ENCODE data around the gene OSBPL7. TPM values are rescaled to one million over a fixed set of nuclear protein-coding genes. Genes with fewer than 3 reads are reported as not detected.

The OSBPL7 gene
- total and polyA plus RNA-seq, 2 of the 13 experiments (the other 11 are each of a cell fraction or from before 2014, with no cell fraction given), result 4.7 to 6.6 TPM

DNA sequence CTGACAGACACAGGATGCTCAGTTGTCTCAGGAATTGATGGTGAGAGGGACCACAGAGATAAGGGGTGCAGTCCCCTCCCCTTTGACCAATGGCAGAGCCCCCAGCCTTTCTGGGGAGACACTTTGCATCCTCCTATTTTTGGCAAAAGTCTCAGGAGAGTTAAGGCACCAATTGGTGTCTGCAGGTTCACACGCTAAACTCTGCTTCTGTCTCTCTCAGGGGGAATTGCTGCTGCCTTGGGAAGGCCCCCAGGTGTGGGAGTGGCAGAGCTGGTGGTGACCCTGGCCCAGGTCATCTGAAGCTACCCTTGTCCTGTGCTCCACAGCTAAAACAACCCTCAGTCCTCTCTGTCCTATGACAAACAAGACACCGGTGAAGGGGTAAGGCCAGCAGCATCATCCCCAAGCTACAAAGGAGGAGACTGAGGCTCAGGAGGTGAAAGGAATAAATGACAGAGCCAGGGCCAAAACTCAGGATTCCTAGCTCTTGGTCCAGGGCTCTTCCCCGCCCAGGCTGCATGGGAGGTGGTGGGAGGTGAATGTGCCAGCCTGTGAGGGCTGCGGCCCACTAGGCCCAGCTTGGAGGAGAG lies 20.3 kb downstream of the OSBPL7 start:
- DNase-seq (ENCODE audit: low spot score), result no peak
- no peak overlapping the region for H2AFZ ChIP-seq (ENCODE audit: low read length)
- TF ChIP-seq FUBP1 (CRISPR knock-in tag; IDR thresholded peaks at IDR 0.05; ENCODE audit: borderline replicate concordance) (no peak), PHF21A (CRISPR knock-in tag; IDR thresholded peaks at IDR 0.05) (no peak), ZNF607 (CRISPR knock-in tag; IDR thresholded peaks at IDR 0.05; ENCODE audit: borderline replicate concordance) (no peak), ZNF496 (CRISPR knock-in tag; IDR thresholded peaks at IDR 0.05; ENCODE audit: insufficient replicate concordance) (no peak)
- H3K79me2 ChIP-seq (ENCODE audit: insufficient read depth, low read length), result no peaks in the 10 kb centered on the region
- no peak overlapping the region for H3K4me2 ChIP-seq (ENCODE audit: low read depth, low read length)
- FAIRE-seq, result no peak
- BruUV-seq (replicated peaks), result no TSS peak
- peaks cover 4% of the 10 kb centered on the region; the same call in 1 of the 2 replicates for H4K20me1 ChIP-seq (ENCODE audit: insufficient read depth, low read length)
- peaks cover 4 to 16% of the 10 kb centered on the region in 2 experiments; a peak in 4 of 5 replicates for H3K27me3 ChIP-seq (ENCODE audit: control insufficient read depth in 1 of 2, insufficient read depth in 2 of 2, low read length in 2 of 2)
- H3K9me3 ChIP-seq (ENCODE audit: low read length), result no peaks in the 10 kb centered on the region
- WGBS (ENCODE audit: low lambda C conversion rate), result 16% methylated on average over 4 of the region's 4 CpGs
- H3K36me3 ChIP-seq (replicated peaks in 1 of 2; ENCODE audit: control insufficient read depth in 1 of 2, insufficient read depth in 2 of 2, low read length in 2 of 2), result no peaks in the 10 kb centered on the region
- H3K4me3 ChIP-seq (replicated peaks in 1 of 3; ENCODE audit: insufficient read depth in 1 of 3, low read depth in 2 of 3, low read length in 3 of 3), result no peak overlapping the region
- H3K9ac ChIP-seq (ENCODE audit: insufficient read depth, low read depth, low read length), result no peak overlapping the region
- intact Hi-C loops (cut with micrococcal nuclease; ENCODE audit: unreplicated experiment) (no loop called here), in situ Hi-C loops (cut with HindIII; ENCODE audit: extremely low pct_ligation_motif_present, low pct_unique_long_range_greater_than_20kb) (no loop called here)
- ChIA-PET CTCF (ENCODE audit: low intra/inter-chr PET ratio, low total read pairs) (interaction anchor here (2.2 kb wide), 1 partner anchor 25 kb away, joined by 15 read pairs; no protein-coding TSS in a partner anchor), POLR2A (no interaction called here)
- no peak for ATAC-seq
- no peak overlapping the region for H3K27ac ChIP-seq (ENCODE audit: extremely low read length, insufficient read depth, low read length)
- H3K4me1 ChIP-seq (ENCODE audit: insufficient read depth, low read length), result no peaks in the 10 kb centered on the region

- intact Hi-C loops (cut with micrococcal nuclease; ENCODE audit: unreplicated experiment), result no loop called here
- Histone ChIP-seq H3K4me2 (ENCODE audit: low read depth, low read length) (no peak overlapping the region), H3K9ac (ENCODE audit: insufficient read depth, low read depth, low read length) (no peak overlapping the region), H3K9me3 (ENCODE audit: low read length) (no peaks in the 10 kb centered on the region), H3K4me3 (replicated peaks in 1 of 3; ENCODE audit: insufficient read depth in 1 of 3, low read depth in 2 of 3, low read length in 3 of 3) (no peak overlapping the region), H2AFZ (ENCODE audit: low read length) (no peak overlapping the region), H3K79me2 (ENCODE audit: insufficient read depth, low read length) (no peaks in the 10 kb centered on the region), H3K27ac (ENCODE audit: extremely low read length, insufficient read depth, low read length) (no peak overlapping the region), H3K27me3 (ENCODE audit: control insufficient read depth in 1 of 2, insufficient read depth in 2 of 2, low read length in 2 of 2) (peaks cover 4 to 16% of the 10 kb centered on the region in 2 experiments; a peak in 4 of 5 replicates), H3K4me1 (ENCODE audit: insufficient read depth, low read length) (no peaks in the 10 kb centered on the region), H4K20me1 (ENCODE audit: insufficient read depth, low read length) (peaks cover 4% of the 10 kb centered on the region; the same call in 1 of the 2 replicates), H3K36me3 (replicated peaks in 1 of 2; ENCODE audit: control insufficient read depth in 1 of 2, insufficient read depth in 2 of 2, low read length in 2 of 2) (no peaks in the 10 kb centered on the region)
- DNase-seq (ENCODE audit: low spot score) (no peak), ATAC-seq (no peak), FAIRE-seq (no peak)
- 7% methylated on average over 6 of the region's 12 CpGs for WGBS (ENCODE audit: low lambda C conversion rate)
- ChIA-PET CTCF (ENCODE audit: low intra/inter-chr PET ratio, low total read pairs) (no interaction called here), POLR2A (no interaction called here)
- BruUV-seq (replicated peaks), result no TSS peak
- in situ Hi-C loops (cut with HindIII; ENCODE audit: extremely low pct_ligation_motif_present, low pct_unique_long_range_greater_than_20kb), result no loop called here
- TF ChIP-seq DZIP1 (CRISPR knock-in tag; IDR thresholded peaks at IDR 0.05) (no peak), NR2F2 (IDR thresholded peaks at IDR 0.05; ENCODE audit: borderline replicate concordance, low read depth) (no peak), HOXA9 (CRISPR knock-in tag; IDR thresholded peaks at IDR 0.05; ENCODE audit: borderline replicate concordance) (no peak), GTF2F1 (IDR thresholded peaks at IDR 0.05; ENCODE audit: low read length) (no peak), CHD4 (IDR thresholded peaks at IDR 0.05; ENCODE audit: borderline replicate concordance, low read length) (no peak)
- TF ChIP-seq, protein P1, sequence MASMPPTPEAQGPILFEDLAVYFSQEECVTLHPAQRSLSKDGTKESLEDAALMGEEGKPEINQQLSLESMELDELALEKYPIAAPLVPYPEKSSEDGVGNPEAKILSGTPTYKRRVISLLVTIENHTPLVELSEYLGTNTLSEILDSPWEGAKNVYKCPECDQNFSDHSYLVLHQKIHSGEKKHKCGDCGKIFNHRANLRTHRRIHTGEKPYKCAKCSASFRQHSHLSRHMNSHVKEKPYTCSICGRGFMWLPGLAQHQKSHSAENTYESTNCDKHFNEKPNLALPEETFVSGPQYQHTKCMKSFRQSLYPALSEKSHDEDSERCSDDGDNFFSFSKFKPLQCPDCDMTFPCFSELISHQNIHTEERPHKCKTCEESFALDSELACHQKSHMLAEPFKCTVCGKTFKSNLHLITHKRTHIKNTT (CRISPR knock-in tag; IDR thresholded peaks at IDR 0.05), result no peak
These were observed 20.9 kb downstream of the OSBPL7 start for GRCh38 chr17:47800686-47801085.

Measured in HepG2 (cell line).